ENCODE data around the gene OR52B2.
"Not testable (repeated sequence)": the region's sequence is repeated elsewhere in the genome, so short reads cannot be mapped to it uniquely, and the experiment has no call there.

OR52B2 gene

DNA sequence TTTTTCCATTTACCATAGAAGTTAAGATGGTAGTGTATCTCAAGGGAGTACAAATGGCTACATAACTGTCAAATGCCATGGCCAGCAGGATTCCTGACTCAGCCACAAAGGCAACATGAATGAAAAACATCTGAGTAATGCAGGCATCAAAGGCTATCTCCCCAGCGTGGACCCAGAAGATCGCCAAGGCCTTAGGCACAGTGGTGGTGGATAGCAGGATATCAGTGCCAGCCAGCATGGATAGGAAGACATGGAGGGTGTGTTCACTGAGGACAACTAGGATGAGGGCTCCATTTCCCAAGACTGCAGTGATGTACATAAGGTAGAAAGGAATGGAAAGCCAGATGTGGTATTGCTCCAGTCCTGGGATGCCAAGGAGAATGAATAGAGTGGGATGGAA, 18.0 kb downstream of the OR52B2 start:
- no peak for DNase-seq (ENCODE audit: low spot score)

DNA sequence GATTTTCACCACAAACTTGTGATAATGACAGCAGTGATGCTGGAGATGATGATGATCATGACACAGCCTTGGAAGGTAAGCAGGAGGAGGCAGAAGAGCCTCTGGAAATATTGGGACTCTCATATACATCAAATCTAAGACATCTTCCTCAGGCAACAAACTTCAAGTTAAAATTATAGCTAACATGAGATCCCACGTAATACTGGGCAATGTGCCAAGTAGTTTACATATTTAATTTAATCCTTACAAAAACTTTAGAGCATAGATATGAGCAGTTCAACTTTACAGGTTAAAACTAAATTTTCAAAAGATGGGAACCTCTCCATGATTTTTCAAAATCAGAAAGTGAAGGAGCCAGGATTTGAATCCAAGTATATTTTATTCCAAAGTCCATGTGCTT, 19.0 kb downstream of the OR52B2 start:
- no peak for DNase-seq (ENCODE audit: low spot score)

DNA sequence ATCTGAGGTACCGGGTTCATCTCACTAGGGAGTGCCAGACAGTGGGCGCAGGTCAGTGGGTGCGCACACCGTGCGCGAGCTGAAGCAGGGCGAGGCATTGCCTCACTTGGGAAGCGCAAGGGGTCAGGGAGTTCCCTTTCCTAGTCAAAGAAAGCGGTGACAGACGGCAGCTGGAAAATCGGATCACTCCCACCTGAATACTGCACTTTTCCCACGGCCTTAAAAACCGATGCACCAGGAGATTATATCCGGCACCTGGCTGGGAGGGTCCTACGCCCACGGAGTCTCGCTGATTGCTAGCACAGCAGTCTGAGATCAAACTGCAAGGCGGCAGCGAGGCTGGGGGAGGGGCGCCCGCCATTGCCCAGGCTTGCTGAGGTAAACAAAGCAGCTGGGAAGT, 26.4 kb downstream of the OR52B2 start:
- DNase-seq (ENCODE audit: low spot score), result not testable (repeated sequence)

DNA sequence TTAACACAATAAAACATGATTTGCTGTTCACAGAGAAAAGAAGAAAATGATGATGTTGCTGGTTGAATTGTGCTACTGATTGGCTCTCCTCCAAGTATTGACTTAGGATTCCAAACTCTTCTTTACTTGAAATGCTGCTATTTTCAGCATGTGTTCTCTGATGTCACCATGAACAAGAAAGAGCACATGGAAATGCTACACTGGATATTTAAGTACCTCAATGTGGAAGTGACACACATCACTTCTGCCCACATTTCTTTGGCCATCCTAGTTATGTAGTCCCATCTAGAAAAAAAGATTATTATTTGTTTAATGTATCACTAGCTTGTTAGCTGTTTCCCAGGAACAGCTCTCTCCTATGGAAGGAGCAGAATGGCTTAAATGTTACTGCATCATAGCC, 27.2 kb downstream of the OR52B2 start:
- no peak for DNase-seq (ENCODE audit: low spot score)

DNA sequence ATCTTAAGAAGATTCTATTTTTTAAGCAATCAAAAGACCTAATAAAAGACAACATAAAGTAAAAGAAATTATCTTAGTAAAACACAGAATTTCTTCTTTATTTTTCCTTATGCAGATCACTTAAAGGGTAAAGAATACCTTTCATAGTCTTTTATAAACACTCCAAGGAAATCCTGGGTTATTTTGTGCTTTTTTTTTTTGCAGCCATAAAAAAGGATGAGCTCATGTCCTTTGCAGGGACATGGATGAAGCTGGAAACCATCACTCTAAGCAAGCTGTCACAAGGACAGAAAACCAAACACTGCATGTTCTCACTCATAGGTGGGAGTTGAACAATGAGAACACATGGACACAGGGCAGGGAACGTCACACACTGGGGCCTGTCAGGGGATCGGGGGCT, 34.2 kb downstream of the OR52B2 start:
- not testable (repeated sequence) for DNase-seq (ENCODE audit: low spot score)

DNA sequence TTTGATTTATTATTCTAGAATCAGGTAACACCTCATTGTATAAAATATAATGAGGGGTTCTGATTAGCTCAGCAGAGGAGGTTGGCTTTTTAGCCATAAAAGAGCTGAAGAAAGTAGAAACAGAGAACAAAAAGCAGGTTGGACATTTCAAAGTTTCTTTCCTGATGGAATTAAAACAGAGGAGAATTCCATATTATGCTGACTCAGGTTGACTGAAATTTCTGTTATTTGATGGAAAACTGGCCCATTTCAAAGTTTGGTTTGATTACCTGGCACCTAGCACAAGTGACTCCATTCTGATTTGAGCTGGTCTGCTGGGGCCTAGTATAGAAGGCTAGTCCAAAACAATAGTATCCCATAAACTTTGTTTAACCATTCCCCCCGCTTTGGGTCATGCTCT, 37.7 kb downstream of the OR52B2 start:
- DNase-seq (ENCODE audit: low spot score), result no peak

DNA sequence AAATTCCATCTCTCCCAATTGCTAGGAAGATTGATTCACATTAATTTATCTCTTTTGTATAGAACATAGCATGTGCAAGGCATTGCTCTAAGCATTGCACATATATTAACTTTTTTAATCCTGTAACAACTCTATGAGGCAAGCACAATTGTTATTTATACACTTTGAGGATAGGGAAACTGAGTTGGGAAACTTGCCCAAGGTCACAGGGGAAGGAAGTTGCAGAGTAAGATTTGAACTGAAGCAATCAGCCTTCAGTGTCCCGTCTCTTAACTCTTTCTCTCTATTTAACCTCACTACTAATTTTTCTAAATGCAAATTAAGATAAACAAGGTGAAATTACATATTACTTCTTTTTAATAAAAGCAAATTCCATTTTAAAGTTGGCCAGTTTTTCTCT, 40.5 kb downstream of the OR52B2 start:
- DNase-seq (ENCODE audit: low spot score), result no peak

DNA sequence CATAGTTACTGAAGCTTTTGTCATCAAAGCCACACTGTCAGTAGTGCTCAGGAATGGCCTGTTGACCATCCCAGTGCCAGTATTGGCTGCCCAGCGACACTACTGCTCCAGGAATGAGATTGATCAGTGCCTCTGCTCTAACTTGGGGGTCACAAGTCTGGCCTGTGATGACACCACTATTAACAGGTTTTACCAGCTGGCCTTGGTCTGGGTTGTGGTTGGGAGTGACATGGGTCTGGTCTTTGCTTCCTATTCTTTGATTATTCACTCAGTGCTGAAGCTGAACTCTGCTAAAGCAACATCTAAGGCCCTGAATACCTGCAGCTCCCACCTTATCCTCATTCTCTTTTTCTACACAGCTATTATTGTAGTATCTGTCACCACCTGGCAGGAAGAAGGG, 41.1 kb downstream of the OR52B2 start:
- DNase-seq (ENCODE audit: low spot score), result no peak

DNA sequence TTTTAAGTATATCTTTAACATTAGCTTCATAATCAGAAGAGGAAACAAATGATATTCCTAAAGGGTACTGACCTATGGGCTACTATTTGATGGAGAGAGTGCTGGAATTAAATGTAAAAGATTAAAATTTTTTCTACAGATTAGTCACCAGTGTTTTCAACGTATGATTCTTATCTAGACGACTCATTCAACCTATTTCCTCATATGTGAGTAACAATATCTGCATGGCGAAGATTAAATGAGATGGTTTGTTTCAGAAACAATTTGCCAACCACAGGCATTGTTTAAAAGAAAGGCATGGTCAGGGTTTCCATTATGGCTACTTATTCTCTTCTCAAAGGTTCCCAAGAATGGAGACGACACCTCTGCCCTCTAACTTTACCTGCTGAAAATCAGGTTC, 42.2 kb downstream of the OR52B2 start:
- DNase-seq (ENCODE audit: low spot score), result no peak

DNA sequence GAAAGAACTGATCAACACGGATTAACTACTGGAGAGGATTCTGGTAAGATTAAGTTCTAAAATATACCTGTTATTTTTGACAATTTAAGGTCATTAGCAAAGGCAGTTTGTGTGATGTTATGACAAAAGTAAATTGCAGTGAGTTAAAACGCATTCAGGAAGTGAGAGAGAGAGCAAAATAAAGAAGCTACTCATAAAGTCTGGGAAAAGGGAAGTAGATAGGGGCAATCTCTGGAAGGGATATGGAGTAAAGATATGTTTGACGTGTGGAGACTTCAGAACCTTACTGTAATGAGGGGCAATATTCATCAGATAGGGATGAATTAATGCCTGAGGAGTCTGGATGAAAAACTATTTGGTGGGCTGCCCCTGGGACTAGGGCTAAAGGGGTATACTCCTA, 45.9 kb downstream of the OR52B2 start:
- no peak for DNase-seq (ENCODE audit: low spot score)

All from hematopoietic multipotent progenitor cell treated with erythropoietin and hydrocortisone succinate and interleukin-3 and kit ligand, for 17 days (in vitro differentiated cells).